Skin of body (tissue), 2 donors: ENCODE measurements around the gene ZBTB20. TPM values are rescaled to one million over a fixed set of nuclear protein-coding genes. Genes with fewer than 3 reads are reported as not detected.
"Not testable (repeated sequence)": the region's sequence is repeated elsewhere in the genome, so short reads cannot be mapped to it uniquely, and the experiment has no call there.

Experiments
- DNase-seq: peaks from one replicate; lab custom pipeline; 2025; lab: John Stamatoyannopoulos, UW
- total RNA-seq: library from RNA; depleted of rRNA; stranded (reverse); fragments of >200 nt; gene quantifications from one replicate; pipeline ENCODE4 v1.2.3, GENCODE V29; 2014

ZBTB20 gene
- total RNA-seq, 1 donor from 2014 or later, result 45.8 TPM

DNA sequence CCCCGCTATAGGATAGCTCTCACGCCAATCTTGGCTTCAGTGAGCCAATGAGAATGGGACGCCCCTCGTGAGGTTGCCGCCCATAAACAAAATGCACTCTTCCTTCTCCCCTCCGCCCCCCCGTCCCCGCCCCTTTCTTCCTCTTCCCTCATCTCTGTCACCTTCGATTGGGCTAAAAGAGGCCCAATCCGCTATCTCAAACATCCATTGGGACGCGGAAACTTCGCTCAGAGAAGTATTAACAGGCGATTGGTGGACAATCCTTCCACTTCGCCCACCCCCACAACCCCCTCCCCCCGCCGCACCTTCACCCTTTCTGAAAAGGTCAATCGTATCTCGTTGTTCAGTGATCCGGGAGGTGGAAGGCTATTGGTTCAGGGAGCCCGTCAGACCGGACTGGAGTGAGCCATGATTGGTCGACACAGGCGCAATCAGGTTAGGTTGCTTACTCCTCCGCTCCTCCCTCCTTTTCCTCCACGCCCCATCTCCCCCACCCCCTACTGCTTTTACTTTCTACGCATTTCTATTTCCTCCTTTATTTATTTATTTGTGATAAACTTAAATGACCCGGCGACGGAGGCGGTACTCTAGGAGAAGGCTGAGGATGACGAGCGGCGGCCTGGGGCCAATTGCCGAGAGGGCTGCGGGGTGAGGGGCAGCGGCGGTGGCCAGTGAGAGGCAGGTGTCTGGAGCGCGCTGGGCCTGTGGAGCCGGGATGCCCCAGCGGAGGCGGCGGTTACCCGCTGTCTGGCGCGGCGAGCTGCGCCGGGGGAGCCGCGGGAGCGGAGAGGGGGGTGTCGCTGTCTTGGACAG is 447 bp upstream of the ZBTB20 start:
- DNase-seq, result peak; percentile 100

DNA sequence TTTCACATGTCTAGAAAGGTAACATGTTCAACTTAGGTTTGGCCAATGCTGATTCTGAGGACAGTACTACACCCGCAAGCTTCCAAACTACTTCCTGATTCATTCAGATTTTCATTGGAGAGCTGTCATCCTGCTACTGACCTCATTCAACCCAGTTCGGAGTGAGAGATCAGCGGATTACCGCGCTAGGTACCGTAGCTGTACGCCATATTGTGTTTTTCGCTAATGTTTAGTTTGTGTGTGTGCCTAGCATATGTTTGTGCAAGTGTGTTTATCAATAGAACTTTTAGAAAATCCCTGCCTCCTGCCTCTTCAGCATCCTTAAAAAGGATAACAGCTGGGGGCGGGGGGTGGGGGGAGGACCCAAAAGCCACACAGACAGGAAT is 1.1 kb downstream of the ZBTB20 start:
- DNase-seq, result peak; percentile 81

DNA sequence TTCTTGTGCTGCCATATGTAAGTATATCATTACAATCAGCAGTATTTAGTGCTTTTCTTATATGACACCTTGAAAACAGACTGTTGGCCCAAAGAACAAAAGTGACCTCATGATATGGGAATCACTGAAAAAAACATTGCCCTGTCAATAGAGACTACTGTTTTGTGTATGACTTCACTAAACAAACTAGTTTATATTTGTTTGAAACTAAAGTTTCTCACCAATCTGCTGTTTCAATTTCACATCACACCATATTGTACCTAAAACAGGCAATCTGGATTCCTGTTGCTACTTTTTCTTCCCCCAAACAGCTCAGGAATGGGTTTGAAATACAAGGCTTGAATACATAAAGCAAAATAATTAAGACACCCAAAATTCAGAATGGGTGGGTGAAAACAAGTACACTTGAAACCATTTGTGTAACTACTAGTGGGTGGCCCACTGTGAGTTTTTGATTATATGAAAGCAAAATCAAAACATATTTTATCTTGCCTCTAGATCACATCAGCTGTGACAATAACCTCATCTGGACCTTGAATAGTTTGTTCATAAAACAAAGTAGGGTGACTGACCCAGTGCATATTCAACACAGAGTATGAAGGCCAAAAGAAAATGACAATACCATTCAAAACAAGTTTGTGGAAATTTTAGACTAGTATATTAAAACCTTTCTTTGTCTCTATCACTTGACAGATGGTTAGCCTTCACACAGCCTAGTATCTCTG is 5.9 kb downstream of the ZBTB20 start:
- no peak for DNase-seq

DNA sequence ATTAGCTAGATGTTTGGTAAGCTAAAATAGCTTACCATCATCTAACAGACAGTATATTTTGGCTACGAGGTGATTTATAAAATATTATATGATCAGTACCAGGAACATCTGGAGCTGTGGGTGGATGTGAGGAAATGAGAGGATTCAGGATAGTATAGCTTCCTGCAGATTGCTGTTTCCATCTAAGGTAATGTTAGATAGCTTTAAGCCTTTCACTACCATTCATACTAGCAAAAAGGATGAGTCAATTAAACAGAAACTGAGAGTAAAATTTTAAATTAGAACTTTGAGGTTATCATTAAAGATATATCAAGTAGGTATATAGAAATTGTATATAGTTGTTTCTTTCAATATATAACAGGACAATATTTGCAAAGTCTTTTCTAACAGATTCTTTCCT is 8.0 kb downstream of the ZBTB20 start:
- no peak for DNase-seq

DNA sequence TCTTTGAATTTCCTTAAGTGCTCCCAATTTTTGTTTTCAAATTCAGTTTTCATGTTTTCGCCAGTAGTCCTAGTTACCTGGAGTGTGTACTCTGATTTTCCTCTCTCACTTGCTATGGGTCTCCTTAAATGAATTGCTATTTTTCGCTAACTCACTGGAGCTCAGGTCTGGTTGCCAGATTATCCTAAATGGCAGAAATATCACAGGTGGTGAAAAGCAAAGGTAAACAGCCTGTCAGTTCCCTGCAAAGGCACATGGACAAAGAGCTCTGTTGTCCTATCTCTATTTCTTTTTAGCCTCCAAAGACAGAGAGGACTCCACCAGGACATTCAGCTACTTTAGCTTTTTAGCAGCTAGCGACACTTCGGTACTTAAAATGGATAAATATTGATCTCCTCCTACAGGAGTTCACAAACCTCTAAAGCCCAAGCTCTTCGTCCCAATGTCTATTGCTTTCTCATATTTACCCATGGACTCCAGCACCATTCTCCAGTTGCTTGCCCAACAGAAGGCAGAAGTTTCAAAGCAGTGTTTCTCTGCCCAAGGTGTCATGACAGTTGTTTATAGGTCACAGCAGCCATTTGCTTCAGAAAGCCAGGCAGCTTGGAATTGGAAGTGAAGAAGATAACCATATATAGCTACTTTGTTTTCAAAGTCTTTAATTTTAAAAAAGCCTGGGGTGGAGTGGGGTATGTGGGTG is 12.3 kb downstream of the ZBTB20 start:
- no peak for DNase-seq

DNA sequence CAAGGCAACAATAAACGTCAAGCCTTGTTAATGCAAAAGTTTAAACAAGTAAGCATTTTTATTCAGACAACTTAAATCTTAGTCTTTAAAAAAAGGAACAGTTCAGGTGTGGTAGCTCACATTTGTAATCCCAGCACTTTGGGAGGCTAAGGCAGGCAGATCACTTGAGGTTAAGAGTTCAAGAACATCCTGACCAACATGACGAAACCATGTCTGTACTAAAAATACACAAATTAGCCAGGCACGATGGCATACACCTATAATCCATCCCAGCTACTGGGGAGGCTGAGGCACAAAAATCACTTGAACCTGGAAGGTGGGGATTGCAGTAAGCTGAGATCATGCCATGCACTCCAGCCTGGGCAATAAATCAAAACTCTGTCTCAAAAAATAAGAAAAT is 19.9 kb downstream of the ZBTB20 start:
- DNase-seq, result no peak

DNA sequence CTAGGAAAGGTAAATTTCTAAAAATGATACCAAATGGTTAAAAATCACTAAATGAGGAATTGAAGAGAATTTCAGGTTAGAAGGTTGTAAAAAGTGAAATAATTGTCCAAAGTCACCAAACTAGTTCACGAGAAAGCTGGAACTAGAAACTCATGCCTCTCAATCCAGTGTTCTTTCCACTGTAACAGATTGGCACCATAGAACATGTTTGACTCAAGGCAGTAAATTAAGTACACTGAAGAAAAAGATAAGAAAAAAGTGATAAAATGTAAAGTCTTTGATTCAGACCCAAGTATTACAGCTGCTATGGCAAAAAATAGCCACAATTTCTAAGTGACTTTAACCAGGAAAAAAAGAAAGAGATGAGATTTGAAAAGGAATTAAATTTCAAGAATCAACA is 26.5 kb downstream of the ZBTB20 start:
- DNase-seq, result no peak

DNA sequence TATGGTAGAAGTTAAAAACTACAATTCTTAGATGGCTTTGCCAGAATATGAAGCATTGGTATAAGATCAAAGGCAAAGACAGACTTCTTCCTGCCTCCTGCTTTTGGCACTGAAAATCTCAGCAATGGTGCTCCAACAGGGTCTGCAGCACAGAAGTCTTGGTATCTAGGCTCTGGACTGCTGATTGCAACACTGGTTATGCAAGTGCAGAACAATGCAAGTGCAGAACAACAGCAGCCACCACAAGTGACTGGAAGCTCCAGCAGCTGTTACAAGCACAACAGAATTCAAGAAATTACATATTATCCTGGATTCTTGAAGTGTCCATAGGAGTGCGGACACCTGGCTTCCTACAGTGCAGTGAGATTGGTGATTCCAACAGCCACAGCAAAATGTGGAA is 33.7 kb downstream of the ZBTB20 start:
- DNase-seq, result no peak

DNA sequence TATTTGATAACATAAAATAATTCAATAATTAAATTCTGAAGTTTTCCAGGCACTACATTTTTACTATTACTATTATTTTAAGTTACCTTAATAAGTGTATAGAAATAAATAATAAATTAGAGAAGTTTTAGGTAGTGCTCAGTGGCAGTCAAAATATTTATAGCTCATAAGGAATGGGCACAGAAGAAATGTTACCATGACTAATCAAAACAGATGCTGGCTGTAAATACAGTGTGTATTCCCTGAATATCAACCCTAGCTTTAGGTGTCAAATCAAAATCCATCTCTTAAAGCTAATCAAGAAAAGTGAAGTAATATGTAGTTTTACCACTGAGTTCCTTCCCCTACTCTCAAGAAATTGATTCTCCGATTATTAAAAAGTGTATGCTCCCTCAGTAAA is 35.5 kb downstream of the ZBTB20 start:
- DNase-seq, result no peak

DNA sequence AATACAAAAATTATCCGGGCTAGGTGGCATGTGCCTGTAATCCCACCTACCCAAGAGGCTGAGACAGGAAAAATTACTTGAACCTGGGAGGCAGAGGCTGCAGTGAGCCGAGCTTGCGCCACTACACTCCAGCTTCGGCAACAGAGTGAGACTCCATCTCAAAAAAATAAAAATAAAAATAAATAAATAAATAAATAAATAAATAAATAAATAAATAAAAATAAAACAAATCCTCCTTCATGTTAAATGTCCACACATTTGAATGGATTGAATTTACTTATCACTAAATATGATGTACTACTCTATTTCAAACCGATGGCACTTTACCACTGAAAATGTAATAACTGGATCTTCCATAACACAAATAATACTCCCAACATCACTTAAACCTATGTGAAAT is 36.3 kb downstream of the ZBTB20 start:
- no peak for DNase-seq

DNA sequence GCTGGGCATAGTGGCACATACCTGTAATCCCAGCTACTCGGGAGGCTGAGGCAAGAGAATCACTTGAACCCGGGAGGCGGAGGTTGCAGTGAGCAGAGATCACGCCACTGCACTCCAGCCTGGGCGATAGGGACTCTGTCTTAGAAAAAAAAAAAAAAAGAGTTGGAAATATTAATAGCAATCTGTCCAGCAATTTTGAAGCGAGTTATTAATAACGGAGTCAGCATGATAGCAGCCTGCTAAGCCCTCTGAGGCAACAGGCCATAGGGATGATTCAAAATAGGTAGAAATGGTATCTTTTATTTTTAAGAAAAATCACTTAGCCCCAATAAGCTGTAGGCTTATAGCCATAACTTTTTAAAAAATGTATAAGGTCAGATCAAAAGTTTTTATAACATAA is 37.0 kb downstream of the ZBTB20 start:
- not testable (repeated sequence) for DNase-seq

DNA sequence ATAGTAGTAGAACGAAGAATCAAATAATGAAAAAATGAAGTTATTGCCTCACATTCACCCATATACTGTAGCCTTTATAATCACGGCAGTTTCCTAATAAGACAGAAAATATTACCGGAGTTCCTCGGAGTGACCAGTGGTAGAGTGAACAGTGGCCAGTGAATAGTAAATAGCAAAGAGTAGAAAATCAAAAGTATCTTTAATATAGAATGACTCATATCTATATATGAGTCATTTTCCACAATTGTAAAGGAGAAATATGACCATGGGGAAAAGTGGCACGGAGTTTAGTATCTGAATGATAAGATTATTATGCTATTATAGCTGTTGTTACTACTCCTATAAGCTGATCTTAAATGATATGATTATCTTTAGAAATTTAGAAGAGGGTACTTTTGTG is 38.5 kb downstream of the ZBTB20 start:
- no peak for DNase-seq

DNA sequence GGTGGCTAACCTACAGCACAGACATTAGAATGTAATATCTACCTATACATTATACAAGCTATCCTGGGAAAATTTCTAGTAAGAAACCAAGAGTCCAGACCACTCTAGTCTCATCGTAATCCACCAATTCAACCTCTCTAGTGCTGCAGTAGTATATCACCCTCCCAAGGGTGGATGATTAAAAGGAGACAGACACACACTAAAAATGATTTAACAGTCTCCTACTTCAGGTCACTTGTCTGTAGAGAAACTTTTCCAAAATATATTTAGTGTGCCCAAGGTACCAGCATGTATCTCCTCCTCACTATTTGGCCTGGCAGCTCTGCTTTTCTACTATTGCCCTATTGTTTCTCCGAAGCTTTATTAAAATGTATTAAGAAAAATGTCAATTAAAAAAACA is 45.0 kb downstream of the ZBTB20 start:
- DNase-seq, result no peak

DNA sequence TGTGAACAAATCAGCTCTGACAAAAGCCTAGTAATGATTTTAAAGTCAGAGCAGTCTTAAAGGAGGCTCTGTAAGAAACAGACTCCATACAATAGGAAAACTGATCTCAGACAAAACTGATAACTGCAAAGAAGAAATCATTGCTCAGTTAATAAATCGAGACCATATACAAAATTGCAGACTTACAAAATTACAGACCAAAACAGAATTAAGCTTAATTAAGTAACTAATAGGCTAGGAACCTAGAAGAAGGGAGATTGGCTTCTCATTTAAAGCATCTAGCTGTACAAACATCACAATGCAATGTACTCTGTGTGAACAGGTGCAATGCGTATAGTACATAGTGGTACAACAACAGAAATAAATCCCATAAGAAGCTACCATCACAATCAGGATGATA is 46.3 kb downstream of the ZBTB20 start:
- DNase-seq, result no peak

DNA sequence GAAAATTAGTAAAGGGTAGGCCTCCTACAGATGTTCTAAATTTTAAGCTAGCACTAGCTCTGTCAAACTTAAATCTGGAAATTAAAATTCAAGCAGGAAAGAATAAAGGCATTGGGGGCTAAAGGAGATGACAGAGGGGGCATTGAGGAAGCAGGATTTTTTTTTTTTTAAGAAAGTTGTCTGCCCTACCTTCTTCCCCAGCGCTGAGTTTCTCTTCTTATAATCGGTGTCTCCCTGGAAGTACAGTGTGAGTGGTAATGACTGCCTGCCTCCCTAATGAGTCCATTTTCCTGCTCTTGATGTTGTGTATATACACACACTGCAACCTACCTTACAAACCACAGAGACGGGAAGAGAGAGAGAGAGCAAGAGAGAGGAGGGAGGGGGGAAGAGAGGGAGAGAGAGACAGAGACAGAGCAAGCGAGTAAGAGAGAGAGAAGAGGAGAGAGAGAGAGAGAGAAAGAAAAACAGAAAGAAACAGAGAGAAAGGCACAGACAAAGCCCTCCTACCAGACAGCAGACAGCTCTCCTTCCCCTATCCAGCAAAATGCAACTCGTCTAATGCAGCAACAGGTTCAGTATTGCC is 47.0 kb downstream of the ZBTB20 start:
- peak; percentile 42 for DNase-seq

DNA sequence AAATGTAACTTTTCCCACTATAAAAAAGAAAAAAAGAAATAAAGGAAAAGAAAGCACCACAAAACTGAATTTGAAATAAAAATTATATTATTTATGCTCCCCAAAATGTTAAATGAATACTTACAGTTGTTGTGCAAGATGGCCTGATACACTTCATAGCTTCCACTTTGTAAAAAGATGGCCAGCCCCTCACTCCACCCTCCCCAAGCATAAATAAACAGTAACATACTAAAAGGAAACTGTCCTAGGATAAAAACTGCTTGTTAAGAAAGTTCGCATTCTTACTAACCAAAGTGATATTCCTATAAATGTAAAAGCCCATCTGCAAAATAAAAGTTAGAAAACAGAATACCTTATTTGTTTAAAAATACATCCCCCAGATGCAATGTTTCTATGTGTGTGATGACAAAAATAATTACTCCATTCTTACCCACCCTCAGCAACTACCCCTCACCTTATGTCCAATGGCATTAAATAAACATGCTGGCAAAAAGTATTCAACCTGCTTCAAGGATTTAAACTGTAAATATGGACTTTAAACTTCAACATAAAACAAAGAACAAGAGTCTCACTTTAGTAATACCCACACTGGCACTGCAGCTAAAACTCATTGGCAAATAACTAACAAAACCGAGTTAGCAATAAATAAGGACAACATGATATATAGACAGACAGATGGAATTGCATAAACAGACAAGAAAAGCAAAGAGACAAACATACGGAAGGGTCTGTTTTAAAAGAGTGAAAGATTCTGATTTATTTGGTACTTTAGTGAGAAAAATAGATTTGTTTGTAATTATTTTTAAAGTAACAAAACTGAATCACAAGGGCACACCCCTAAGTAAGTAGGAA is 47.7 kb downstream of the ZBTB20 start:
- peak; percentile 45 for DNase-seq

DNA sequence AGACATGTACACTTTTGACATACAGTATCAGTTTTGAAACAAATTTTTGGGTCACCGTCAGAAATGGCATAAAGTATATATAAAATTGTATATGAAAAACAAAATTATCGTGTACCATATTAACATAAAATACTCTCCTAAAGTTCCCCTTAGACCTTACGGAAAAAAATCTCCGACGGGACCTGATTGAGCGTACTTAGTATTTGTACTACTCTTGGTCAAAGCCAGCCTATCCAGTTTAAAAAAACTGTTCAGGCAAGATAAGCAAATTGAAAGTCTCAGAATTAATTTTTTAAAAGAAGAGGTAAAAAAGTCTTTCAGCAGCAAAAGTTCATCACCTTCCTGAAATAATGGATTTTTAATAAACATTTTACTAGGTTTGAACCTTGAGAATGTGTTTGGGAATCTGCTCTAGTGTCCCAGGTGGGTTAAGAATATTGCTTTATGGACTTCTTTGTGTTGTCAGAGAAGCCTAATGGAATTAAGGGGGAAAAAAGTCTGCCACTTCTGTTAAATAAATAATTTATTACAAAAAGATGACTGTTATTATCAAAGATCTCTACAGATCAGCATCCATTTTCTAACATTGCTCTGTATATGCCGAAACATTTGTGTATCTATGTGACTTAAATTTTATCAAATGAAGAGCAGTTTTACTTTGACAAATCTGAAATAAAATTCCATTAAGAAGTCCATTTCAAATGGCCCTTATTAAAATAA is 48.6 kb downstream of the ZBTB20 start:
- DNase-seq, result no peak

DNA sequence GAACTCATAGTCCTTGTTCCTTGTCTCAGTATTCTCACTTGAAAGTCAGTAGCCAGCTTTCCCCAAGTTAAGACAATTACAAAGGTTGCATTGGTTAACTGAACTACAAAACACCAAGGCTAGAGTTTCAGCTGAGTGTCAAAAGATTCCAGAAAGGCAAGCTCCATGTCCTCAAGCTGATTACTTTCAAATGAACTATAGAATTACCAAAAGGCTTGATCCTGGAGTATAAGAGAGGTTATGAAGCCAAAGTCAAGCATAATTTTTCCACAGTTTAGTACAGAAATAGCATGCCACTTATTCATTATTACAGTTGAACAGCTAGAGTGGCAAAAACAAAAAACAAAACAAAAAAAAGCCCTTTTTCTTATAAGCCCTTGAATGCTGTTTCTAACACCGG is 51.9 kb downstream of the ZBTB20 start:
- DNase-seq, result no peak

DNA sequence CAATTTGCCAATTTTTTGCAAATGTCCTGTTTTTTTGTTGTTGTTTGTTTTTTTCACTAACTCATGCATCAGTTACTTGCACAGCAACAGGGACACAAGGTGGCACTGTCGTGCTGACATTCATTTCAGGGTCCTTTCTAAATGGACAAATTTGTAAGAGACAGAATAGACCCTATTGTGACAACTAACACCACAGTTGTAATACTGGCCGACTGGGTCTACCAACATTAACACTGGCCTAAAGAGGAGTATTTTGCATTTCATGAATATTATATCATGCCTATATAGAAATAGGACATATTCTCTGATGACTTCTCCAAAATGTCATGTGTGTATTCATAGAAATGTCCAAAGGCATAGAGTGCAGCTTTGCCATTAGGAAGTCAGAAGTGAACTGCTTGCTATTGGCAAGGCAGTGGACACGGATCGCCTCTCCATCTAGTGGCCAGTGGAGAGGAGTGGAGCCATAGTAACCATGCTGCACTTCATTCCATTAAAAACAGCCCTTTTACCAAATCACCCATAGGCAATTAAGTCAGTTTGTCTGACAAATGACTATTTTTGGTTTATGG is 54.8 kb downstream of the ZBTB20 start:
- peak; percentile 60 for DNase-seq

DNA sequence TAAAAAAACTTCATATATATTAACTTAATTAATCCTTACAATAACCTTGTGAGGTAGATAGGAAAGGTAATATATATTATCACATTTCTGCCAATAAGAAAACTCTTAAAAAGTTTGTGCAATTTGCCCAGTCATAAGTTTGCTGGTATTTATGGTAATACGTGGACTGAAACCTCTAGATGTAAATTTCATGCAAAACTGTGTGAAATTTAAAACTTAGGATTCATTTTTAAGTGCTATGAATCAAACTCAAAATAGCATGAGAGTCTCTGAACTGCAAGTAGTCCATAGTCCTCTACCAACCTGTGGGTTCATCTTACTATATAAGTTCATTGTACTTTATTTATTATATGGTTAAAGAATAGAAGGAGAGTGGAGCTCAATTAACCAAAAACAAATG is 56.4 kb downstream of the ZBTB20 start:
- DNase-seq, result no peak
